Calu3 (cell line): Measurements from ENCODE around the gene SEBOX. TPM values are rescaled to one million over a fixed set of nuclear protein-coding genes. Genes with fewer than 3 reads are reported as not detected.
A peak's percentile ranks its signal among the peaks of the same experiment; 100 is the strongest.

Source experiments
- BruUV-seq: library from RNA; stranded (reverse); fragments of 400-500 nt; replicated peaks from 2 replicates; lab custom pipeline; 2021; lab: Mats Ljungman, UMichigan
- CTCF ChIA-PET: fragments of 300-600 bp; sonication (Branson Sonifier 250); formaldehyde crosslinking; loops from one replicate; lab custom pipeline; 2022; ENCODE audit warnings: antibody characterized with exemption; lab: Charles Lee
- DNase-seq: peaks from one replicate; pipeline ENCODE4 v3.0.0; 2022
- H3K27ac Mint-ChIP-seq: one replicate; pipeline ENCODE4 v1.8.0; 2022; ENCODE audit warnings: mixed read lengths; ENCODE audit not compliant: unreplicated experiment
- H3K27me3 Mint-ChIP-seq: one replicate; pipeline ENCODE4 v1.8.0; 2022; ENCODE audit warnings: mixed read lengths; ENCODE audit not compliant: unreplicated experiment
- H3K36me3 Mint-ChIP-seq: one replicate; pipeline ENCODE4 v1.8.0; 2022; ENCODE audit warnings: mild to moderate bottlenecking, moderate library complexity, mixed read lengths; ENCODE audit not compliant: insufficient read depth, unreplicated experiment
- H3K4me1 Mint-ChIP-seq: one replicate; pipeline ENCODE4 v1.8.0; 2022; ENCODE audit warnings: mild to moderate bottlenecking, low read depth, mixed read lengths; ENCODE audit not compliant: unreplicated experiment
- H3K4me3 Mint-ChIP-seq: one replicate; pipeline ENCODE4 v1.8.0; 2022; ENCODE audit warnings: mild to moderate bottlenecking, low read depth, moderate library complexity, mixed read lengths; ENCODE audit not compliant: unreplicated experiment
- H3K9me3 Mint-ChIP-seq: one replicate; pipeline ENCODE4 v1.8.0; 2022; ENCODE audit warnings: low read depth, mixed read lengths; ENCODE audit not compliant: unreplicated experiment
- CTCF ChIP-seq: fragments of 200-600 bp; IDR thresholded peaks from one replicate; pipeline ENCODE4 v1.8.0; 2022; ENCODE audit warnings: antibody characterized with exemption; ENCODE audit not compliant: unreplicated experiment
- intact Hi-C: fragments of 100-400 bp; cut with micrococcal nuclease; formaldehyde crosslinking; loops from one replicate; pipeline ENCODE4 v1.10.0; 2022; ENCODE audit not compliant: unreplicated experiment
- total RNA-seq: library from RNA; stranded (reverse); gene quantifications from 2 replicates; pipeline ENCODE4 v1.2.3, GENCODE V29; 2022

Gene SEBOX
- total RNA-seq, 1 experiment from 2014 or later: not detected

DNA sequence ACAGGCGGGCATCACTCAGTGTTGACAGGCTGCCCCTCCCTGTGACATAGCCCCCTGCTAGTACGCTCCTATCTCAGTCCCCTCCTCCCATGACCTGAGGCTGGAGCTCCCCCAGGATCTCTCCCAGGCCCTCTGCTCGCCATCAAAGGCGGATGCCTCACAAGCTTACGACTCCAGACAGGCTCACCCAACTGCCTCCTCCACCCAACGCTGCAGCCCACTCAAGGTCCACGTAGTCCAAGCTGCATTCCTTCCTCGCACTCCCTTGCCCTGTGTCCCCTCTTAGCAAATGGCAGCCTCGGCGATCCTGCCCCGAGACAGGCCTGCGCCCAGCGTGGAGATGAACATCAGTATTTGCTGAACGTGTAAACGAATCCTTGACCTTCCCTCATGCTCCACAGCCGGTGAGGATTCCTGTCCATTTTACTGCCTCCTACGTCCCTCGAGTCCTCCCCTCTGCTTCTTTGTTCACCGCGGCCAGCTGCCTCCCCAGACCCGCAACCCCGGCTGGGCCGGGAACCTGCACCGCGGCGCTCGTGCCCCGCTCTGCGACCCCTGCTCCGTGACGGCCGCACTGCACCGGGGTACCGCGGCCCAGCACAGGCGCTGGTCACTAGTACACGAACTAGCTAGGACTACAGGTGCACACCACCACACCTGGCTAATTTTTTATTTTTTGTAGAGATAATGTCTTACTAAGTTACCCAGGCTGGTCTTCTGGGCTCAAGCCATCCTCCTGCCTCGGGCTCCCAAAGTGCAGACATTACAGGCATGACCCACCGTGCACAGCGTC is 46.8 kb downstream of the SEBOX start:
- peak overlapping the region; percentile 97 for H3K27ac Mint-ChIP-seq
- CTCF ChIA-PET: interaction anchor here (0.7 kb wide), 1 partner anchor 212 kb away, joined by 3 read pairs; no protein-coding TSS in a partner anchor
- BruUV-seq: no TSS peak

DNA sequence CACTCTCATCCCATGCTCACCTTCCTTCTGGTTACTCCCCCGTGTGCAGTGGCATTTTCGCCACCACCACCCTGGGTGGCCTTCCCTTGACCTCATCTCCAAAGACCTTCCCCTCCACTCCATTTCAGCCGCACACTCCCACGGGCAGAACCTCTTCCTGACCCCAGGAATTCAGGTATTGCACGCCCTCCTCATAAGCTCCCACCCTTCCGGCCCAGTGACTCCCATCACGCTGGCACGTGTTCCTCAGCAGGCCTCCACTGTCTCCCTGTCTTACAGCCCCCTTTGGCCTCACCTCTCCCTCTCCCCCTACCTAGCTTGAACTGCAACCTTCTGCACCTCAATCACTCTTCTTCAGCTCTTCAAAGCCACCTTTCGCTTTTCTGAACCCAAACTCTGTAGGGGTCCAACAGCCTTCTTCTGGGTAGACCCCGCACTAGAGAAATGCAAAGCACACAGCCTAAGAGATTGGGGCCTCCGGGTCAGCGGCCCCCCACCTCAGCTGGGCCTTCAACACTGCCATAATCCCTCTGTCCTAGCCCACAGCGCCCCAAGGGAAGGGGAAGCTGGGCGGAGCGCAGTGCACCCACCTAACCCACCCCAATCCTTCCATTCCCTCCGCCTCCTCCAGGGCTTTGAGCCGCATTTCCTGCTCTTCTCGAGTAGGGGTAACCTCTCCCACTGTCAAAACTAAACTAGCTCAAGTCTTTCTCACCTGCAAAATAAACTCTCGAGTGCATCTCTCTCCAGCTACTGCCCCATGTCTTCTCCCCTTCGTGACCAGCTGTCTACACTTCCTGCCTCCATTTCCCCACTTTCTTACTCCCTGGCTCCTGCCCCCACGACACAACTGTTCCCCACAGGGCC is 47.7 kb downstream of the SEBOX start:
- Mint-ChIP-seq H3K4me1 (peaks cover 54% of the 10 kb centered on the region), H3K36me3 (peaks cover 36% of the 10 kb centered on the region), H3K27ac (no peak overlapping the region), H3K9me3 (no peaks in the 10 kb centered on the region), H3K27me3 (no peaks in the 10 kb centered on the region), H3K4me3 (peak overlapping the region; percentile 97)
- CTCF ChIA-PET: no interaction called here
- TF ChIP-seq CTCF: no peak
- DNase-seq: no peak
- no TSS peak for BruUV-seq
- intact Hi-C loops: no loop called here

More for the DNA sequence above, 46.8 kb downstream of the SEBOX start:
- no peak for TF ChIP-seq CTCF
- peaks cover 54% of the 10 kb centered on the region for H3K4me1 Mint-ChIP-seq
- peaks cover 36% of the 10 kb centered on the region for H3K36me3 Mint-ChIP-seq
- no peak for DNase-seq
- no peaks in the 10 kb centered on the region for H3K27me3 Mint-ChIP-seq
- no peaks in the 10 kb centered on the region for H3K9me3 Mint-ChIP-seq
- intact Hi-C loops: no loop called here
- peak overlapping the region; percentile 97 for H3K4me3 Mint-ChIP-seq

- no peak overlapping the region for H3K4me3 Mint-ChIP-seq
Observed at GRCh38 chr17:28315846-28316705, 48.9 kb downstream of the SEBOX start.

More at GRCh38 chr17:28315846-28316705, 48.9 kb downstream of the SEBOX start:
- CTCF ChIA-PET: no interaction called here
- H3K4me1 Mint-ChIP-seq: peaks cover 42% of the 10 kb centered on the region
- no TSS peak for BruUV-seq
- no peak for TF ChIP-seq CTCF
- peaks cover 31% of the 10 kb centered on the region for H3K36me3 Mint-ChIP-seq
- no peak for DNase-seq
- intact Hi-C loops: no loop called here
- H3K9me3 Mint-ChIP-seq: no peaks in the 10 kb centered on the region
- no peaks in the 10 kb centered on the region for H3K27me3 Mint-ChIP-seq
- H3K27ac Mint-ChIP-seq: no peak overlapping the region
